GM23338 (cell line): Measurements from ENCODE around the gene LRP1B.
A peak's percentile ranks its signal among the peaks of the same experiment; 100 is the strongest.

Experiments
- EZH2 ChIP-seq: fragments of 200-600 bp; sonication (generic); IDR thresholded peaks from one replicate; pipeline ENCODE4 v1.8.0; 2017; ENCODE audit warnings: antibody characterized with exemption, mild to moderate bottlenecking, low read depth; ENCODE audit not compliant: unreplicated experiment
- POLR2AphosphoS5 ChIP-seq: IDR thresholded peaks from 2 replicates; pipeline ENCODE4 v1.6.1; 2016; ENCODE audit warnings: antibody characterized with exemption, low read depth
- TF ChIP-seq, protein P1 (sequence below), 2 experiments: fragments of 200-600 bp in 1 of 2; sonication (generic) in 1 of 2; conservative IDR thresholded peaks; 2 replicates each; pipeline versions ENCODE4 v1.5.1 to v1.6.1; 2016 to 2017; ENCODE audit warnings: antibody characterized with exemption in 2 of 2, low read depth in 2 of 2, mild to moderate bottlenecking in 2 of 2, moderate library complexity in 1 of 2
- TF ChIP-seq, protein P2 (sequence below): IDR thresholded peaks from one replicate; pipeline ENCODE4 v1.6.1; 2018; ENCODE audit warnings: antibody characterized with exemption; ENCODE audit not compliant: unreplicated experiment

DNA sequence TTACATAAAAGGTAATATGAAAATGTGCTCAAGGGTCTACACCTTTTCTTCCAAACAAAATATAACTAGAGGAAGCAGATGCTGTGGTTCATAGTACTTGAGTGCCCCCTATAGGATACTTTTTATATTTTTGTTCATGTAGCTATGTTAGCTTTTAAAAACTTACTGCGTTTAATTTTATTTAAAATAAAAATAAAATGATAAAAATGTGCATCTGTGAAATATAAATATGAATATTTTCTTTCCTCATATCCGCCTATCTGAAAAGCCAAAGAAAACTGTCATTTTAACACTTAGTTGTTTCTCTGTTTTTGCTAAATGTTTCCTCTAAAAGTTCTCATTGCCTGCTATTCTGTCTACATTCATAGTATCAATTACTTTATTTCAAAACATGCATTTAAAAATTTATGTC lies 9.6 kb upstream of the LRP1B start:
- TF ChIP-seq, protein P1, sequence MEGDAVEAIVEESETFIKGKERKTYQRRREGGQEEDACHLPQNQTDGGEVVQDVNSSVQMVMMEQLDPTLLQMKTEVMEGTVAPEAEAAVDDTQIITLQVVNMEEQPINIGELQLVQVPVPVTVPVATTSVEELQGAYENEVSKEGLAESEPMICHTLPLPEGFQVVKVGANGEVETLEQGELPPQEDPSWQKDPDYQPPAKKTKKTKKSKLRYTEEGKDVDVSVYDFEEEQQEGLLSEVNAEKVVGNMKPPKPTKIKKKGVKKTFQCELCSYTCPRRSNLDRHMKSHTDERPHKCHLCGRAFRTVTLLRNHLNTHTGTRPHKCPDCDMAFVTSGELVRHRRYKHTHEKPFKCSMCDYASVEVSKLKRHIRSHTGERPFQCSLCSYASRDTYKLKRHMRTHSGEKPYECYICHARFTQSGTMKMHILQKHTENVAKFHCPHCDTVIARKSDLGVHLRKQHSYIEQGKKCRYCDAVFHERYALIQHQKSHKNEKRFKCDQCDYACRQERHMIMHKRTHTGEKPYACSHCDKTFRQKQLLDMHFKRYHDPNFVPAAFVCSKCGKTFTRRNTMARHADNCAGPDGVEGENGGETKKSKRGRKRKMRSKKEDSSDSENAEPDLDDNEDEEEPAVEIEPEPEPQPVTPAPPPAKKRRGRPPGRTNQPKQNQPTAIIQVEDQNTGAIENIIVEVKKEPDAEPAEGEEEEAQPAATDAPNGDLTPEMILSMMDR (conservative IDR thresholded peaks at IDR 0.05; ENCODE audit: low read depth in 2 of 2): peak; percentile 57 to 79
- no peak for TF ChIP-seq POLR2AphosphoS5
- TF ChIP-seq EZH2: no peak
- TF ChIP-seq, protein P2, sequence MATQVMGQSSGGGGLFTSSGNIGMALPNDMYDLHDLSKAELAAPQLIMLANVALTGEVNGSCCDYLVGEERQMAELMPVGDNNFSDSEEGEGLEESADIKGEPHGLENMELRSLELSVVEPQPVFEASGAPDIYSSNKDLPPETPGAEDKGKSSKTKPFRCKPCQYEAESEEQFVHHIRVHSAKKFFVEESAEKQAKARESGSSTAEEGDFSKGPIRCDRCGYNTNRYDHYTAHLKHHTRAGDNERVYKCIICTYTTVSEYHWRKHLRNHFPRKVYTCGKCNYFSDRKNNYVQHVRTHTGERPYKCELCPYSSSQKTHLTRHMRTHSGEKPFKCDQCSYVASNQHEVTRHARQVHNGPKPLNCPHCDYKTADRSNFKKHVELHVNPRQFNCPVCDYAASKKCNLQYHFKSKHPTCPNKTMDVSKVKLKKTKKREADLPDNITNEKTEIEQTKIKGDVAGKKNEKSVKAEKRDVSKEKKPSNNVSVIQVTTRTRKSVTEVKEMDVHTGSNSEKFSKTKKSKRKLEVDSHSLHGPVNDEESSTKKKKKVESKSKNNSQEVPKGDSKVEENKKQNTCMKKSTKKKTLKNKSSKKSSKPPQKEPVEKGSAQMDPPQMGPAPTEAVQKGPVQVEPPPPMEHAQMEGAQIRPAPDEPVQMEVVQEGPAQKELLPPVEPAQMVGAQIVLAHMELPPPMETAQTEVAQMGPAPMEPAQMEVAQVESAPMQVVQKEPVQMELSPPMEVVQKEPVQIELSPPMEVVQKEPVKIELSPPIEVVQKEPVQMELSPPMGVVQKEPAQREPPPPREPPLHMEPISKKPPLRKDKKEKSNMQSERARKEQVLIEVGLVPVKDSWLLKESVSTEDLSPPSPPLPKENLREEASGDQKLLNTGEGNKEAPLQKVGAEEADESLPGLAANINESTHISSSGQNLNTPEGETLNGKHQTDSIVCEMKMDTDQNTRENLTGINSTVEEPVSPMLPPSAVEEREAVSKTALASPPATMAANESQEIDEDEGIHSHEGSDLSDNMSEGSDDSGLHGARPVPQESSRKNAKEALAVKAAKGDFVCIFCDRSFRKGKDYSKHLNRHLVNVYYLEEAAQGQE: no peak
